ENCODE results near the gene LAMA2.

DNA sequence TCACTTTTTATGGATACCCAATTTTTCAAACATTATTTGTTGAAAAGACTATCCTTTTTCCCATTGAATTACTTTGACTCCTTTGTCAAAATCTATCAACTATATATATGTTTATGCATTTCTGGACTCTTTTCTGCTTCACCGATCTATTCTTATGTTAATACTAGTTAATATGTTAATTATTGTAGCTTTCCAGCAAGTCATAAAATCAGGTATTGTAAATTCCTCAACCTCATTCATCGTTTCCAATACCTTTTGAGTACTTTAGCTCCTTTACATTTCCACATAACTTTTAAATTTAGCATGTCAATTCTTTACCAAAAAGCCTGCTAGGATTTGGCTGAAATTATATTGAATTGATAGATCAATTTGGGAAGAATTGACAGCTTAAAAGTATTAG lies 419.7 kb downstream of the LAMA2 start:
- TF ChIP-seq GATA2 (IDR thresholded peaks at IDR 0.05; ENCODE audit: low read depth, low read length) (no peak), GATA3 (IDR thresholded peaks at IDR 0.05; ENCODE audit: low read depth, low read length) (no peak)

Measured in SH-SY5Y (cell line).